GM19240 (cell line): ENCODE results near the gene KDELR1.
A peak's percentile ranks its signal among the peaks of the same experiment; 100 is the strongest.

ENCODE experiments used
- DNase-seq: peaks from one replicate; pipeline ENCODE4 v3.0.0; 2011; ENCODE audit warnings: low spot score; ENCODE audit not compliant: insufficient read length

The KDELR1 gene

DNA sequence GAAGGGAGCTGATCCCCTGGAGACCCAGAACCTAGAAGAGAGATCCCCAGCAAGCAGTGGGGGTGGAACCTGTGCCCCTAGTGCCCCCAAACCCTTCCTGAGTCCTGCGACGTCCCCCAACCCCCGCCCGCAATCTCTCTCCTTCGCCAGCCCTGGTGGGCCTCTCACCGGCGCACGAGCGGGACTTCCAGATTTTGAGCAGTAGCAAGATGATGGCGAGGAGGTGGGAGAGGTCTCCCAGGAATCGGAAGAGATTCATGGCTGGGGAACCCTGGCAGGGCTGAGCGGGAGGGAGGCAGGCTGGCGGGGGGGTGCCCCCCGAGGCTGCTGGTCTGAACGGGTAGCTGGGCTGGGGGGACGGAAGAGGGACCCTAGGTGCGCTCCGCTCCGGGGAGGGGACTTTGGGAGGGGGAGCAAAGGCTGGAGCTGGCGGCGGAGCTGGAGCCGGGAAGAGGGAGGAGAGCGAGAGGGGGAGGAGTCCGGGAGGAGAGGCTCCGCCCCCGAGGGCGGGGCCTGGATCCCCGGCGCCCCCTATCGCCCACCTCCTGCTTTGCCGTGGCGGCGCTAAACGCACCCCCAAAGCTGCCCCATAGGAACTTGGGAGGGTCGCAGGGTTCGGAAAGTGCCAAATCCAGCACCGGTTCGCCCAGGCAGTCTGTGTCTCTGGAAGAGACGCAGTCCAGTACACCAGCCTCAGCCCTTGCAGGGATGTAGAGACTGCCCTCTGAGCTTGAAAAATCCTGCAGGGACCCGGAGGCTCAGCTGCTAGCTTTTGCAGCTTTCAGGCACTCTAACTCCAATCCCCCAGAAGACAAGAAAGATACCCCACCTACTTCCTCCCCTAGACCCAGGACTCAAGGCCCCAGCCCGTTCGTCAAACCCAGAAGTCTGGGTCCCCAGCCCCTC lies at the start of gene KDELR1:
TSS of gene KDELR1 (minus strand) at position 452 of the 906 bp plus-strand sequence. CDS start at position 259, 193 bp downstream.
- DNase-seq: peak; percentile 69

DNA sequence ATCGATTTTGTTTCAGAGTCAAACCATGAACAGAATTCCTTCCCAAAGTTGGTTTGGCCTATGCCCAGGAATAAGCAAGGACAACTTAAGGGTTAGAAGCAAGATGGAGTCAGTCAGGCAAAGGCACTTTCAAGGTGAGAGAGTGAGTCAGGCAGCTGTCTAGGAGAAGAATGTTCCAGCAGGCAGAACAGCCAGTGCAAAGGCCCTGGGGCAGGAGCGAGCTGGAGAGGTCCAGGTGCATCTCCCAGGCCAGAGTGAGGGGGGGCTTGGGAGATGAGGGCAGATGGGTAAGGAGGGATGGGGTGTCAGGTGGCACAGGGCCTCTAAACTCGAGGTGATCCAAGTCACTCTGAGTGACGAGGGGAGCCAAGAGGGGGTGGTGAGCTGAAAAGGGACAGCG lies 45.2 kb upstream of the KDELR1 start:
- no peak for DNase-seq

DNA sequence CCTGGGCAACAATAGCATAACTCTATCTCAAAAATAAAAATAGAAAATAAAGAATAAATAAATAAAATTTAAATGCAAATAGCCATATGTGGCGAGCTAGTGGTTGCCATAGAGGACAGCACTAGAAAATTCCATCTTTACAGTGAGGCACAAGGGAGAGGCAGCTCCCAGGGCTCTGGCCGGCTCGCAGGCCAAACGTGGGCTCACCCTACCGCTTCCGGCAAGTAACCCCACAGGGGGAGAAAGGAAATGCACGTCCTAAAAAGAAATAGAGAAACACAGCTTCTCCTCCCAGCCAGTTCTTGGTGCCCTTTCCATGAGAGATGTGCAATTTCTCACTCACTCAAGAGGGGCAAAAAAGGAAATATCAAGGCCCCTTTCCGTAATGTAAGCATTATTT lies 42.0 kb upstream of the KDELR1 start:
- DNase-seq: no peak

DNA sequence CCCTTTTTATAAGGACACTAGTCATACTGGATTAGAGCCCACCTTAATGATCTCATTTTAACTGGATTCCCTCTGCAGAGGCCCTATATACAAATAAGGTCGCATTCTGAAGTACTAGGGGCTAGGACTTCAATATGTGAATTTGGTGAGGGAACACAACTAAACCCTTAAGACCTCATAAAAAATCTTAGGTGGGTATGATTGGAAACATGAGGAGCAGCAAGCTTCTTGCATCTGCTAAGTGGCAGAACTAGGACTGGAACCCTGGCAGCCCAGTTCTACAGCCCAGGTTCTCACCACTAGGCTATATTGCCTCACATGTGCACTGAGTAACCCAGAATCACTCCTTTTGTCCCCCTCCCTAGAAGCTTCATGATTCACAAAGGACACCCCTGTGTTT lies 37.3 kb upstream of the KDELR1 start:
- no peak for DNase-seq

DNA sequence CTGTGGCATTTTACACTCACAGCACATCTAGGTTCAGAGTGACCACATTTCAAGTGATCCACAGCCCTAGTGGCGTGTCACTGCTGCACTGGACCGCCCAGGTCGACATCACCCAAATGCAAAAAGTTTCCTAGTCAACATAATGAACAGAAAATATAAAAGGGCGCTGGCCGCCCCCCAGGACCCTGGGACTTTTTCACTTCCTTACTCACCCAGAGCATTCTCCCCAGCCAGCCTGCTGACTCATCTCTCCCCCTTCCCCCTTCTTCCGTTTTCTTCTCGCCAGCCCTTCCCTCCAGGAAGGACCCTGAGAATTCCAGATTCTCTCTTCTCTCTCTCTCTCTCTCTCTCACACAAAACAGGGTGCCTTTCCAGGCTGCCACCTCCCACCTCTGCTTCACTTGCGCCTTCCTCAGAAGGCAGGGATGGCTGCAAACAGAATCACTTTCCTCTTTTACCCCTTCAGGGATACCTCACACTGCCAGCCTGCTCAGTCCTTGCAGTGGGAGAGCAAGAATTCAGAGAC lies 33.4 kb upstream of the KDELR1 start:
- no peak for DNase-seq

DNA sequence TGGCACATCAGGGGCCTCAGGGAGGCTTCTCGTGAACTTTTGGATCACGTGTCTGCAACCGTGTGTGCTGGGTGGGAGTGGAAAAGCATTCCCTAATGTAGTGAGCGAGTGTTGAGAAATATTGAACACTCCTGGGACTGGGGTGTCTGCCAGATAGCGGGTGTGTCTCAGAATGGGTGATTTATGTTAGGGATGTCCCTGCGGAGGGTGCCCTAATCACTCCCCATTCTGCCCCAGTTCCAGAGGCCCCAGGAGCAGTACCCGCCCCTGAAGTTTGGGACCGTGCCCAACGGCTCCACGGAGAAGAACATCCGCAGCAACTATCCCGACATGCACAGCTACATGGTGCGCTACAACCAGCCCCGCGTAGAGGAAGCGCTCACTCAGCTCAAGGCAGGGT lies 30.2 kb upstream of the KDELR1 start:
- no peak for DNase-seq

DNA sequence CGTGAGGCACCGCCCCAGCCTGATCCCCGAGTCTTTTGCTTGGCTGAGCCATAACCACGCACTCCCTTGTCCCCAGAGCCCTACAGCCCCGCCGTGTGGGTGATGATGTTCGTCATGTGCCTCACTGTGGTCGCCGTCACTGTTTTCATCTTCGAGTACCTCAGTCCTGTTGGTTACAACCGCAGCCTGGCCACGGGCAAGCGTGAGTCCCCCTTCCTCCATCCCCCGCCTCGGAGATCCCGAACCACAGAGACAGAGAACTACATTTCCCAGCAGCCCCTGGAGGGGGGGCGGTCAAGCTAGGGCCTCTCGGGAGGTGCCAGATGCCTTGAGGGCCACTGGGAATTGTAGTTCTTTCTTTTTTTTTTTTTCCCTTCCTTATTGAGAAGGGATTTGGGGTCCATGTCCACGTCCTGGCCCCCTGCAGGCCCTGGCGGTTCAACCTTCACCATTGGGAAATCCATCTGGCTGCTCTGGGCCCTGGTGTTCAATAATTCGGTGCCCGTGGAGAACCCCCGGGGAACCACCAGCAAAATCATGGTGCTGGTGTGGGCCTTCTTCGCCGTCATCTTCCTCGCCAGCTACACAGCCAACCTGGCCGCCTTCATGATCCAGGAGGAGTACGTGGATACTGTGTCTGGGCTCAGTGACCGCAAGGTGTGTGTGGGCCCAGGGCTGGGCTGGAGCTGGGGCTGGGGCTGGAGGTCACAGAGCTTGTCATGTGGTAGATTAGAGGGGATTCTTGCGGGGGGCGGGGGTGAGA lies 28.0 kb upstream of the KDELR1 start:
- no peak for DNase-seq

DNA sequence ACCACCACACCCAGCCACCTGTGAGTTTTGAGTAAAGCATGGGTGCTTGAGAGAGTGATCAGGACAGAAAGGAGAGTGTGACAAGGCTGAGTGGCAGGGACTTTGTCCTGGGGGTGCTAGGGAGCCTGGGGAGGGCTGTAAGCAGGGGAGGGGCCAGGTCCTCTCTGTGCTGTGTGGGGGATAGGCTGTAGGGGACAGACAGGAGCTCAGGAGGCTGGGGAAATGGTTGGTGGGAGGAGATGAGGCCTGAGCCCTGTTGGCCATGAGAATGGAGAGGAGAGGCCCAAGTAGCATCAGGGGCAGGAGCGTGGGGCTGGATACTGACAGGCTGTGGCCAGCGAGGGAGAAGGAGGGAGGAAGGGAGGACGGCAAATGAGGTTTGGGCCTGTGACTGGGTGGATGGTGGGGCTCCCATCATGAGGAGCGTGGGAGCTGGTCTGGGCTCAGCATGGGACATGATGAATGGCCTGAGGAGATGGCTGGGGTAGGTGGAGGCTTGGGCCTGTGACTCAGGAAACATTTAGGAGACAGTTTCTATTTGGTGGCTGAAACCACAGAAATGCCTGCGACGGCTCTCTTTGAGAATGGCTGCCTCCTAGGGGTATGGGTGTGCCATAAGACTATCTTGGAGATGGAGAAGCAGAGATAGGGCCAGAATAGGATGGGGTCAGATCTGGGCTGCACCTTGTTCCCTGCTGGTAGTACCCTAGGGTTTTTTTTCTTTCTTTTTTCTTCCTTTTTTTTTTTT lies 27.1 kb upstream of the KDELR1 start:
- no peak for DNase-seq

DNA sequence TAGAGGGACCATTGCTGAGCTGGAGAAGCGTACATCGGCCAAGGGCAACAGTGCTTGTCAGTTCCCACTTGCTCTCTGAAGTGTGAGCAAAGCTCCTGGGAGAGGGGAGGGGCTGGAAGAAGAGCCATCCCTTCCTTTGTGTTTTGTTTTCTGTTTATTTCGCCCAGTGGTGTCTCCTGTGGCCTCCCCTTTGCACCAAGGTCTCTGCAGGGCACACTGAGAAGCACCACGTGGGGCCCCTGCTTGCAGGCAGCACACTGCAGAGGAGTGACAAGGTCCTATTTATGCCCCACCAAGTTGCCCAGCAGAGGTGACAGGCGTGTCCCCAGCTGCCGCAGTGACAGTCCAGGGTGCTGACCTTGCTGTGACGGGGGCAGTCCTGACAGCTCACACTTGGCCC lies 26.1 kb upstream of the KDELR1 start:
- no peak for DNase-seq

DNA sequence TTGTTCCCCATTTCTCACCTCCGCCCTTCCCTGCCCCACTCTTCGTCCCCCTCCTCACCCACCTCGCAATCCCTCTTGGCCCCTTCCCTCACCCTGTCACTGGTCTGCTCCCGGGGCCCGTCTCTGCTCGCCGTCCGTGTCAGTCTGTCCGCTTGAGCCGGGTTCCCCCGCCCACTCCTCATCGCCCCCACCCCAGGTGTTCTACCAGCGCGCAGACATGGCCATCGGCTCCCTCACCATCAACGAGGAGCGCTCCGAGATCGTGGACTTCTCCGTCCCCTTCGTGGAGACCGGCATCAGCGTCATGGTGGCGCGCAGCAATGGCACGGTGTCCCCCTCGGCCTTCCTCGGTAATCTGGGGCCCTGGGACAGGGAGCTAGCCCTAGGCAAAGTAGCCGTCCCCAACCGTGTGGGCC lies 24.5 kb upstream of the KDELR1 start:
- no peak for DNase-seq

DNA sequence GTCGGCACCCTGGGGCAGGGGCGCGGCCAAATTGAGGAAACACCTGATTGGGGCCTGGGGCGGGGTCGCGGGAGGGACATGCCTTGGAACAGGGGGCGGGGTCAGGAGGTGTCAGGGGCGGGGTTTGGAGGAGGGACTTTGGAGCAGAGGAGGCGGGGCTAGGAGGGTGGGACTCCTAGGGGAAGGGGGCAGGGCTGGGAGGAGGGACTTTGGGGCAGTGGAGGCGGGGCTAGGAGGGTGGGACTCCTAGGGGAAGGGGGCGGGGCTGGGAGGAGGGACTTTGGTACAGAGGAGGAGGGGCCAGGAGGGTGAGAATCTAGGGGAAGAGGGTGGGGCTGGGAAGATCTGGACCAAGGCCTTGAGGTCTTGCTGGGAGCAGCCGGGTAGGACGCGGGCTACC lies 24.0 kb upstream of the KDELR1 start:
- no peak for DNase-seq

DNA sequence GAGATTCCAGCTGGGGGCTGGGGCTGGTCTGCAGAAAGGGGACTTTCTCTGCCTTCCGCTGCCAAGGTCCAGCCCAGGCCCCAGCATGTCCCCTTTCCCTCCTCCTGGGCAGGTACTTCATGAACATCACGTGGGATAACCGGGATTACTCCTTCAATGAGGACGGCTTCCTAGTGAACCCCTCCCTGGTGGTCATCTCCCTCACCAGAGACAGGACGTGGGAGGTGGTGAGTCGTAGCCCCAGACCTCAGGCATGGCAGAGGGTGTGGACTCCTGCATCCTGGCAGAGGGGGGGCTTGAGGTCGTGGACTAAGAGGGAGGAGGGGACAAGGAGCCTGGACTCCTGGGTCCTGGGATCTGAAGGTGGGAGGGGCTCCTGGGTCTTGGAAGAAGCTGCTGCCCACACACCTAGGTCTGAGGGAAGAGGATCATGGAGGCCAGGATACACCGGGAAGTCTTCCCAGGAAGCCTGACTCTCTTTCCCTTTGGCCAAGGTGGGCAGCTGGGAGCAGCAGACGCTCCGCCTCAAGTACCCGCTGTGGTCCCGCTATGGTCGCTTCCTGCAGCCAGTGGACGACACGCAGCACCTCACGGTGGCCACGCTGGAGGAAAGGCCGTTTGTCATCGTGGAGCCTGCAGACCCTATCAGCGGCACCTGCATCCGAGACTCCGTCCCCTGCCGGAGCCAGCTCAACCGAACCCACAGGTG lies 22.7 kb upstream of the KDELR1 start:
- no peak for DNase-seq

DNA sequence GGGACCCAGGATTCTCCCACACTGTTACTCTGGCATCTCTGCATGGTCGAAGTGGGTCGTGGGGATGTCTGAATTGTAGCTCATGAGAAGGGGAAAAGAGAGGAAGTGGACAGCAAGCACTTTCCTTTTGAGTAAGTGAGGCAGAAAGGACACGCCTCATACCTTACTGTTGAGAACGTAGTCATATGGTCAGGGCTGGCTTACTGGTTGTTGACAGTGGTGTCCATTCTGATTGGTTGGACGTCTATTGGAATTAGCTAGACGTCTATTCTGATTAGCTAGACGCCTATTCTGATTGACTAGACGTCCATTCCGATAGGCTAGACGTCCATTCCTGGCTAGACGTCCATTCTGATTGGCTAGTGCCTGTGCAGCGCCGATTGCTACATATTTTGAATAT lies 14.5 kb upstream of the KDELR1 start:
- no peak for DNase-seq

DNA sequence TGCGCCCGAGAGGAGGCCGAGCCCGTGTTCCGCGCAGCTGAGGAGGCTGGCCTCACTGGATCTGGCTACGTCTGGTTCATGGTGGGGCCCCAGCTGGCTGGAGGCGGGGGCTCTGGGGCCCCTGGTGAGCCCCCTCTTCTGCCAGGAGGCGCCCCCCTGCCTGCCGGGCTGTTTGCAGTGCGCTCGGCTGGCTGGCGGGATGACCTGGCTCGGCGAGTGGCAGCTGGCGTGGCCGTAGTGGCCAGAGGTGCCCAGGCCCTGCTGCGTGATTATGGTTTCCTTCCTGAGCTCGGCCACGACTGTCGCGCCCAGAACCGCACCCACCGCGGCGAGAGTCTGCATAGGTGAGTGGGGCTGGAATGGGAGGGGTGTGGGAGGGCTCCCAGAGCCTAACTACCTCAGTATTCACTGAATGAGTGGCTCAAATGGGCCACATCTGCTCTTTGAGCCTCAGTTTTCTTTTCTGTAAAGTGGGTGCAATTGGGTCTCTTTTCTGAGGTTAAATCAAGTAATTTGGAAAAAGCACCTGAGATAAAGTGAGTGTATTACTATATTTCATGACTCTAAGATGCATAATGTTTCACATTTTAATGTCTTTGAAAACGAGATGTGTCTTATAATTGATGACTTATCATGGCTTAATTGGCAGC lies 13.8 kb upstream of the KDELR1 start:
- no peak for DNase-seq

DNA sequence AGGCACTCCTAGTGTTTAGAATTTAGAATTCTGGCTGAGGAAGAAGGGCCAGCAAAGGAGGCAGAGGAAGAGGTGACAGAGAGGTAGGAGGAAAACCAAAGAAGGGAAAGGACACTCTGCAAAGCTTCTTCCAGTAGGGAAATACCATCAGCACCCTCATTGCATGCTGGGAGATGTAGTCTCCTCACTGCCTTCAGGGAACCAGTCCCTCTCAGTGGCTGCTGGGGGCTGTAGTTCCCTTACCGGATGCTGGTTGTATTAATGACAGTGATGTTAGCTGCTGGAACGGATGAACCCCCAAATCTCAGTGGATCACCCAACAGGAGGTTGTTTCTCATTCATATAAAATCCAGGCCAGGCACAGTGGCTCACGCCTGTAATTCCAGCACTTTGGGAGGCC lies 12.3 kb upstream of the KDELR1 start:
- peak; percentile 83 for DNase-seq

DNA sequence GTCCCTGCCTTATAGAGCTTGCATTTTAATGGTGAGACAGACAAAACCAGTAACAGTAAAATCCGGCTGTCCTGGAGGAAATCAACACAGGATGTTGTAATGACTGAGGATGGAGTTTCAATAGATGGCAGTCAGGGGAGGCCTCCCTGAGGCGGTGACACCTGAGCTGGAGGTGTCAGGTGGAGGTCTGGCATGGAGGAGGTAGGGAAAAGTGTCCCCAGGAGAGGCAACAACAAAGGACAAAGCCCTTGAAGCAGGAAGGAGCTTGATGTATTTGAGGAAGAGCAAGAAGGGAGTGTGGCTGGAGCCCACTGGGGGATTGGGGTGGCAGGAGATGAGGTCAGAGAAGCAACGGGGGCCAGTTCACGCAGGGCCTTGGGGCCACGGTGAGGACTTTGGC lies 9.9 kb upstream of the KDELR1 start:
- no peak for DNase-seq

DNA sequence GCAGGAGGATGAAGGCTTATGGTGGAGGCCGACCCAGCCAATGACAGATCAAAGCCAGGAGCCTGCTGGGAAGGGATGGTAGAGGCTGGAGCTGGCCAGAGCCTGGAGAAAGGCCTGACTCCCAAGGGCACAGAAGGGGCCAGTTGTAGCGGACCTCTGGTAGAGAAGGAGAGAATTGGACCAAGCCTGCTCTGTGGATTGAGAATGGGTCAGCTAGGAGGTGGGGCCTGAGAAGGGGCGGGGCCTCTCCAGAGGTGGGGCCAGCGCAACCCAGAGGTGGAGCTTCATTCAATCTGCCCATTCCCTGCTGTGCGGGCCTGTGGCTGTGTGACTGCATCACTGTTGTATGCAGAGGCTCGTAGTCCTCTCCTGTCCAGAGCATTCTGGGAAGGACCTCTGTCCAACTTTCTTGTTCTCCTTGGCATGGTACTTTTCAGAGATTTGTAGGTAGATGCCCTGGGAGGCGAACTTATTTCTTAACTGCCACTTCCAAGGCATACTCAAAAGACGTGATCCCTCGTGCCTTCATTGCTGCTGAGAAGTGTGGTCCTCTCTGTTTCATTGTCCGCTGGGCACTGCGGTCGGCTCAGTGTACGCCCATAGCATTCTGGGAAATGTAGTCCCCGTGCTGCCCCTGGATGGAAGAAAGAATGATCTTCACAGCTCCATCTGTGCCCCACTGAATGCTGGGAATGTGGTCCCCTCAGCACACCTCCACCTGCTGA lies 8.8 kb upstream of the KDELR1 start:
- no peak for DNase-seq

DNA sequence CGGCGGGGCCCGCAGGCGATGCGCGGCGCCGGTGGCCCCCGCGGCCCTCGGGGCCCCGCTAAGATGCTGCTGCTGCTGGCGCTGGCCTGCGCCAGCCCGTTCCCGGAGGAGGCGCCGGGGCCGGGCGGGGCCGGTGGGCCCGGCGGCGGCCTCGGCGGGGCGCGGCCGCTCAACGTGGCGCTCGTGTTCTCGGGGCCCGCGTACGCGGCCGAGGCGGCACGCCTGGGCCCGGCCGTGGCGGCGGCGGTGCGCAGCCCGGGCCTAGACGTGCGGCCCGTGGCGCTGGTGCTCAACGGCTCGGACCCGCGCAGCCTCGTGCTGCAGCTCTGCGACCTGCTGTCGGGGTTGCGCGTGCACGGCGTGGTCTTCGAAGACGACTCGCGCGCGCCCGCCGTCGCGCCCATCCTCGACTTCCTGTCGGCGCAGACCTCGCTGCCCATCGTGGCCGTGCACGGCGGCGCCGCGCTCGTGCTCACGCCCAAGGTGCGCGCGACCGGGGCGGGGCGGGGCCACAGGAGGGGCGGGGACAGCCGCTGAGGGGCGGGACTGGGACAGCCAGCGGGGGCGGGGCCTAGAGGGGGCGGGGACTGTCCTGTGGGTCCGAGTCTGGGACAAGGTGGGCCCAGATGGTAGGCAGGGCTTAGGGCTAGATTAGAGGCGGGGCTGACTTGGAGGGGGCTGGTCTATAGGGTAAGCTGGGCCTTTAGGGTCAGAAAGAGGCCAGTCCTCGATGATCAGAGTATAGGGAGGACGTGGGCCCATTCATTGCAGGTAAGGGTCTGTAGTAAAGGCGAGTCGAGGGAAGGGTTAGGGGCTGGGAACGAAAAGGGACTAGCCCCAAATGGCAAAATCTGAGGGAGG lies 7.3 kb upstream of the KDELR1 start:
- peak; percentile 65 for DNase-seq

DNA sequence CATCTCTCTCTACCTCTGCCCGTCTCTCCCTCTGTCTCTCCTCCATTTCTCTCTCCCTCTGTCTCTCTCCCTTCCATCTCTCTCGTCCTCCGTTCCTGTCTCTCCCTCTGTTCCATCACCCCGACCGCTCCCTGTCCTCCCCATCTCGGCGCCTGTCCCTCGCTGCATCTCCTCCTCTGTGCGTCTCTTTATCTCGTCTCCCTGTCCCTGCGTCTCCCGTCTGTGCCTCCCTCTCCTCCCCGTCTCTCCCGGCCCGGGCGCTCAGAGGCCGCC lies 6.7 kb upstream of the KDELR1 start:
- DNase-seq: no peak
